ENCODE results near the gene CAP2.

- TF ChIP-seq POLR2A (IDR thresholded peaks at IDR 0.05) (peak; percentile 52), CTCF (IDR thresholded peaks at IDR 0.05) (peak; percentile 41 to 73 (median 66))
These were observed 206.6 kb downstream of the CAP2 start, which contains the start of gene FAM8A1 for GRCh38 chr6:17599877-17600526.

Data from testis (tissue), 2 donors.